ENCODE data around the gene PRKAR2B. TPM values are rescaled to one million over a fixed set of nuclear protein-coding genes. Genes with fewer than 3 reads are reported as not detected.
A peak's percentile ranks its signal among the peaks of the same experiment; 100 is the strongest.

The PRKAR2B gene
- total and polyA plus RNA-seq, 4 donors: 0.88 to 41.8 (median 1.6) TPM

GRCh38 chr7:107047902-107048782 lies 3.6 kb downstream of the PRKAR2B start:
- Histone ChIP-seq H3K27me3 (ENCODE audit: control insufficient read depth in 4 of 4, insufficient read depth in 4 of 4, low read length in 3 of 4) (no peaks in the 10 kb centered on the region), H3K27ac (ENCODE audit: low read depth in 1 of 2, low read length in 2 of 2) (no peak overlapping the region), H3K9me3 (ENCODE audit: control insufficient read depth in 4 of 4, low read length in 3 of 4) (no peaks in the 10 kb centered on the region), H3K4me1 (ENCODE audit: control insufficient read depth in 4 of 4, insufficient read depth in 4 of 4, low read length in 3 of 4) (peaks cover 4 to 16% (median 9%) of the 10 kb centered on the region in 4 donors), H3K9ac (ENCODE audit: low read depth in 1 of 2, low read length in 2 of 2) (no peak overlapping the region), H3K4me3 (ENCODE audit: low read depth in 1 of 3, low read length in 3 of 3) (no peak overlapping the region), H3K36me3 (ENCODE audit: control insufficient read depth in 4 of 4, insufficient read depth in 3 of 4, low read depth in 1 of 4, low read length in 3 of 4) (no peaks in the 10 kb centered on the region)
- 76% methylated on average over 10 of the region's 10 CpGs for WGBS
- TF ChIP-seq MAX (IDR thresholded peaks at IDR 0.05) (no peak), REST (IDR thresholded peaks at IDR 0.05) (no peak), HNF4A (conservative IDR thresholded peaks at IDR 0.05) (no peak), JUND (IDR thresholded peaks at IDR 0.05) (no peak)
- DNase-seq (ENCODE audit: low spot score): peak; percentile 40

- H3K27me3 ChIP-seq (ENCODE audit: control insufficient read depth in 4 of 4, insufficient read depth in 4 of 4, low read length in 3 of 4): no peaks in the 10 kb centered on the region
- no peak overlapping the region for H3K9ac ChIP-seq (ENCODE audit: low read depth in 1 of 2, low read length in 2 of 2)
- TF ChIP-seq RXRA (IDR thresholded peaks at IDR 0.05) (no peak), ZBTB33 (IDR thresholded peaks at IDR 0.05) (no peak), FOXA2 (IDR thresholded peaks at IDR 0.05) (no peak), ATF3 (IDR thresholded peaks at IDR 0.05) (no peak), JUND (IDR thresholded peaks at IDR 0.05) (no peak), RAD21 (IDR thresholded peaks at IDR 0.05) (no peak), EGR1 (IDR thresholded peaks at IDR 0.05; ENCODE audit: low read depth in 2 of 2) (no peak)
- H3K4me1 ChIP-seq (ENCODE audit: control insufficient read depth in 4 of 4, insufficient read depth in 4 of 4, low read length in 3 of 4): peaks cover 4 to 16% (median 9%) of the 10 kb centered on the region in 4 donors
- no peak overlapping the region for H3K4me3 ChIP-seq (ENCODE audit: low read depth in 1 of 3, low read length in 3 of 3)
- H3K36me3 ChIP-seq (ENCODE audit: control insufficient read depth in 4 of 4, insufficient read depth in 3 of 4, low read depth in 1 of 4, low read length in 3 of 4): no peaks in the 10 kb centered on the region
- no peak for DNase-seq (ENCODE audit: low spot score)
- no peak overlapping the region for H3K27ac ChIP-seq (ENCODE audit: low read depth in 1 of 2, low read length in 2 of 2)
- 93% methylated on average over 4 of the region's 4 CpGs for WGBS
- H3K9me3 ChIP-seq (ENCODE audit: control insufficient read depth in 4 of 4, low read length in 3 of 4): no peaks in the 10 kb centered on the region
Observed at GRCh38 chr7:107048783-107049418, 4.4 kb downstream of the PRKAR2B start.
